T-cell (primary cell): ENCODE results near the gene CTDP1. TPM values are rescaled to one million over a fixed set of nuclear protein-coding genes. Genes with fewer than 3 reads are reported as not detected.

ENCODE experiments used
- ATAC-seq, 4 experiments: fragments of 200-7000 bp in 3 of 4; fragments of 150-1000 bp in 1 of 4; cut with Tn5 transposase; replicated peaks in 1 of 4; 1 replicate in 3 of 4; 2 replicates in 1 of 4; pipeline ENCODE4 v1.10.0; 2021; ENCODE audit warnings: moderate library complexity in 3 of 4, mild to moderate bottlenecking in 2 of 4, moderate number of reproducible peaks in 1 of 4
- CTCF ChIA-PET, 2 donors: fragments of 300-600 bp; sonication (Branson Sonifier 250); formaldehyde crosslinking; loops; one replicate each; lab custom pipeline; 2022; ENCODE audit warnings: antibody characterized with exemption in 2 of 2; lab: Charles Lee
- POLR2A ChIA-PET, 2 donors: fragments of 300-600 bp; sonication (Branson Sonifier 250); formaldehyde crosslinking; loops; one replicate each; lab custom pipeline; 2022; ENCODE audit warnings: antibody characterized with exemption in 2 of 2; lab: Charles Lee
- DNase-seq, 35 experiments: peaks; one replicate each; pipeline versions ENCODE4 v3.0.0 to v3.0.0-alpha.2; 2013 to 2023
- H3K27ac ChIP-seq: one replicate; pipeline ENCODE4 v1.5.1; 2013; ENCODE audit warnings: low read length
- H3K27me3 ChIP-seq, 2 experiments: replicated peaks in 1 of 2; 1 replicate in 1 of 2; 2 replicates in 1 of 2; pipeline versions ENCODE4 v1.6.1 to v1.7.0; 2013; ENCODE audit warnings: low read length in 1 of 2, mixed read lengths in 1 of 2; ENCODE audit not compliant: control insufficient read depth in 2 of 2, insufficient read depth in 2 of 2; ENCODE audit errors: extremely low read depth in 1 of 2
- H3K36me3 ChIP-seq, 2 donors: 1 replicate in 1 of 2; 2 replicates in 1 of 2; pipeline versions ENCODE4 v1.6.1 to v1.7.0; 2013; ENCODE audit warnings: low read length in 1 of 2; ENCODE audit not compliant: control insufficient read depth in 2 of 2, insufficient read depth in 1 of 2; ENCODE audit errors: extremely low read depth in 1 of 2
- H3K4me1 ChIP-seq, 2 experiments: 1 replicate in 1 of 2; 2 replicates in 1 of 2; pipeline versions ENCODE4 v1.6.1 to v1.7.0; 2013; ENCODE audit warnings: low read length in 2 of 2, mixed read lengths in 1 of 2; ENCODE audit not compliant: insufficient read depth in 2 of 2, control insufficient read depth in 1 of 2; ENCODE audit errors: extremely low read depth in 1 of 2
- H3K4me3 ChIP-seq, 2 donors: 1 replicate in 1 of 2; 2 replicates in 1 of 2; pipeline versions ENCODE4 v1.5.1 to v1.7.0; 2013; ENCODE audit warnings: mild to moderate bottlenecking in 2 of 2, low read length in 1 of 2, moderate library complexity in 1 of 2; ENCODE audit not compliant: control insufficient read depth in 1 of 2; ENCODE audit errors: extremely low read depth in 1 of 2
- H3K9me3 ChIP-seq: 2 replicates; pipeline ENCODE4 v1.7.0; 2013
- H3K27ac Mint-ChIP-seq, 2 donors: one replicate each; pipeline ENCODE4 v1.8.0; 2020 to 2021; ENCODE audit warnings: mild to moderate bottlenecking in 2 of 2, mixed read lengths in 2 of 2
- H3K27me3 Mint-ChIP-seq, 2 donors: one replicate each; pipeline ENCODE4 v1.8.0; 2021 to 2022; ENCODE audit warnings: mixed read lengths in 2 of 2
- H3K36me3 Mint-ChIP-seq: one replicate; pipeline ENCODE4 v1.8.0; 2021; ENCODE audit warnings: mixed read lengths
- H3K4me1 Mint-ChIP-seq, 3 donors: one replicate each; pipeline ENCODE4 v1.8.0; 2020 to 2022; ENCODE audit warnings: mixed read lengths in 3 of 3, mild to moderate bottlenecking in 1 of 3
- H3K4me3 Mint-ChIP-seq, 3 donors: one replicate each; pipeline ENCODE4 v1.8.0; 2020 to 2022; ENCODE audit warnings: mild to moderate bottlenecking in 3 of 3, mixed read lengths in 3 of 3, moderate library complexity in 3 of 3
- H3K9me3 Mint-ChIP-seq, 3 donors: one replicate each; pipeline ENCODE4 v1.8.0; 2020 to 2022; ENCODE audit warnings: mixed read lengths in 3 of 3
- WGBS: methylation state at CpG from one replicate; pipeline ENCODE4 v1.1.5; 2013; ENCODE audit warnings: missing lambda C conversion rate; ENCODE audit not compliant: insufficient coverage; 5-methylcytosine and 5-hydroxymethylcytosine counted together
- total RNA-seq, 35 experiments: library from RNA in 6 of 35; stranded (reverse) in 6 of 35; fragments of 120-200 nt in 1 of 35; gene quantifications; one replicate each; pipeline versions ENCODE4 v1.2.1 to v1.2.4 and lab custom pipeline; 2013 to 2026

CTDP1 gene
- total RNA-seq, 5 donors from 2014 or later (not counting 1 experiment from before 2014, with no cell fraction given) = 46.3 to 78.0 (median 49.4) TPM

- WGBS = 80% methylated on average over 26 of the region's 26 CpGs
- no peak overlapping the region for H3K4me3 ChIP-seq
- Mint-ChIP-seq H3K9me3 (no peaks in the 10 kb centered on the region), H3K36me3 (no peaks in the 10 kb centered on the region), H3K27me3 (peaks cover 5 to 27% of the 10 kb centered on the region in 2 donors), H3K4me3 (no peak overlapping the region), H3K27ac (no peak overlapping the region), H3K4me1 (no peaks in the 10 kb centered on the region)
- DNase-seq (no peak), ATAC-seq (no peak)
- POLR2A ChIA-PET = no interaction called here
- H3K36me3 ChIP-seq = no peaks in the 10 kb centered on the region
- no peaks in the 10 kb centered on the region for H3K9me3 ChIP-seq
- H3K27ac ChIP-seq = no peak overlapping the region
- CTCF ChIA-PET = no interaction called here
- no peaks in the 10 kb centered on the region for H3K4me1 ChIP-seq
- peaks cover 0 to 54% of the 10 kb centered on the region in 2 experiments for H3K27me3 ChIP-seq
Observed at GRCh38 chr18:79778291-79778791, 98.7 kb downstream of the CTDP1 start.

GRCh38 chr18:79779021-79779699, 99.6 kb downstream of the CTDP1 start:
- H3K27ac Mint-ChIP-seq = no peak overlapping the region
- Histone ChIP-seq H3K27me3 (peaks cover 0 to 53% of the 10 kb centered on the region in 2 experiments), H3K36me3 (no peaks in the 10 kb centered on the region), H3K4me3 (no peak overlapping the region), H3K27ac (no peak overlapping the region), H3K4me1 (no peaks in the 10 kb centered on the region), H3K9me3 (no peaks in the 10 kb centered on the region)
- POLR2A ChIA-PET = no interaction called here
- CTCF ChIA-PET = no interaction called here
- no peaks in the 10 kb centered on the region for H3K36me3 Mint-ChIP-seq
- no peaks in the 10 kb centered on the region for H3K4me1 Mint-ChIP-seq
- peak in 1 of 35 experiments; percentile 14 for DNase-seq
- ATAC-seq = no peak
- peaks cover 11 to 23% of the 10 kb centered on the region in 2 donors for H3K27me3 Mint-ChIP-seq
- WGBS = 82% methylated on average over 26 of the region's 29 CpGs
- no peak overlapping the region for H3K4me3 Mint-ChIP-seq
- no peaks in the 10 kb centered on the region for H3K9me3 Mint-ChIP-seq

- Histone ChIP-seq H3K9me3 (no peaks in the 10 kb centered on the region), H3K36me3 (no peaks in the 10 kb centered on the region), H3K4me1 (no peaks in the 10 kb centered on the region), H3K4me3 (no peak overlapping the region), H3K27me3 (peaks cover 0 to 52% of the 10 kb centered on the region in 2 experiments), H3K27ac (no peak overlapping the region)
- peaks cover 14 to 26% of the 10 kb centered on the region in 2 donors for H3K27me3 Mint-ChIP-seq
- no peak overlapping the region for H3K27ac Mint-ChIP-seq
- H3K4me3 Mint-ChIP-seq = no peak overlapping the region
- H3K36me3 Mint-ChIP-seq = no peaks in the 10 kb centered on the region
- ChIA-PET POLR2A (no interaction called here), CTCF (no interaction called here)
- ATAC-seq (no peak), DNase-seq (peak in 1 of 35 experiments; percentile 14)
- 82% methylated on average over 17 of the region's 18 CpGs for WGBS
- H3K4me1 Mint-ChIP-seq = no peaks in the 10 kb centered on the region
- no peaks in the 10 kb centered on the region for H3K9me3 Mint-ChIP-seq
Observed at GRCh38 chr18:79779700-79780190, 100.1 kb downstream of the CTDP1 start.

- CTCF ChIA-PET = no interaction called here
- H3K9me3 Mint-ChIP-seq = no peaks in the 10 kb centered on the region
- H3K4me3 Mint-ChIP-seq = no peak overlapping the region
- H3K36me3 ChIP-seq = no peaks in the 10 kb centered on the region
- 87% methylated on average over 4 of the region's 8 CpGs for WGBS
- no peaks in the 10 kb centered on the region for H3K9me3 ChIP-seq
- H3K27ac Mint-ChIP-seq = no peak overlapping the region
- H3K36me3 Mint-ChIP-seq = no peaks in the 10 kb centered on the region
- no peak overlapping the region for H3K4me3 ChIP-seq
- peaks cover 0 to 55% of the 10 kb centered on the region in 2 experiments for H3K27me3 ChIP-seq
- H3K27me3 Mint-ChIP-seq = peaks cover 15 to 31% of the 10 kb centered on the region in 2 donors
- no peak overlapping the region for H3K27ac ChIP-seq
- POLR2A ChIA-PET = no interaction called here
- no peaks in the 10 kb centered on the region for H3K4me1 ChIP-seq
- ATAC-seq (no peak), DNase-seq (no peak)
- H3K4me1 Mint-ChIP-seq = no peaks in the 10 kb centered on the region
Observed at GRCh38 chr18:79780547-79780946, 100.9 kb downstream of the CTDP1 start.

GRCh38 chr18:79781331-79781941, 101.8 kb downstream of the CTDP1 start:
- CTCF ChIA-PET = no interaction called here

GRCh38 chr18:79782566-79783308, 103.1 kb downstream of the CTDP1 start:
- CTCF ChIA-PET = interaction anchor here in 1 of 2 donors (0.5 kb wide), 1 partner anchor 414 kb away, joined by 3 read pairs; no protein-coding TSS in a partner anchor
- H3K4me1 ChIP-seq = no peaks in the 10 kb centered on the region
- Mint-ChIP-seq H3K27me3 (peaks cover 25 to 44% of the 10 kb centered on the region in 2 donors), H3K9me3 (no peaks in the 10 kb centered on the region), H3K4me3 (no peak overlapping the region), H3K4me1 (peaks cover 0 to 2% (median 1%) of the 10 kb centered on the region in 3 donors), H3K36me3 (no peaks in the 10 kb centered on the region), H3K27ac (no peak overlapping the region)
- DNase-seq (peak in 1 of 35 experiments; percentile 23), ATAC-seq (no peak)
- H3K27ac ChIP-seq = no peak overlapping the region
- peaks cover 0 to 58% of the 10 kb centered on the region in 2 experiments for H3K27me3 ChIP-seq
- POLR2A ChIA-PET = no interaction called here
- no peaks in the 10 kb centered on the region for H3K36me3 ChIP-seq
- H3K9me3 ChIP-seq = no peaks in the 10 kb centered on the region
- WGBS = 87% methylated on average over 38 of the region's 43 CpGs
- no peak overlapping the region for H3K4me3 ChIP-seq

More at GRCh38 chr18:79781331-79781941, 101.8 kb downstream of the CTDP1 start:
- Mint-ChIP-seq H3K4me3 (no peak overlapping the region), H3K27me3 (peaks cover 21 to 36% of the 10 kb centered on the region in 2 donors), H3K27ac (no peak overlapping the region), H3K4me1 (no peaks in the 10 kb centered on the region), H3K9me3 (no peaks in the 10 kb centered on the region), H3K36me3 (no peaks in the 10 kb centered on the region)
- Histone ChIP-seq H3K4me3 (no peak overlapping the region), H3K4me1 (no peaks in the 10 kb centered on the region), H3K27me3 (peaks cover 0 to 56% of the 10 kb centered on the region in 2 experiments), H3K9me3 (no peaks in the 10 kb centered on the region), H3K27ac (no peak overlapping the region), H3K36me3 (no peaks in the 10 kb centered on the region)
- ATAC-seq = no peak
- peak in 1 of 35 experiments; percentile 15 for DNase-seq
- POLR2A ChIA-PET = no interaction called here
- 84% methylated on average over 16 of the region's 17 CpGs for WGBS
